Sigmoid colon (tissue), 4 donors: ENCODE measurements around the gene G3BP2.
"Not testable (repeated sequence)": the region's sequence is repeated elsewhere in the genome, so short reads cannot be mapped to it uniquely, and the experiment has no call there.

ENCODE experiments used
- POLR2A ChIP-seq, 2 donors: fragments of 450-650 bp; IDR thresholded peaks; one replicate each; pipeline ENCODE4 v1.6.1; 2016; ENCODE audit warnings: antibody characterized with exemption in 2 of 2, mild to moderate bottlenecking in 2 of 2, moderate library complexity in 2 of 2
- POLR2AphosphoS5 ChIP-seq, 4 donors: sonication (generic); formaldehyde crosslinking; IDR thresholded peaks; one replicate each; pipeline ENCODE4 v1.6.1; 2017; ENCODE audit warnings: antibody characterized with exemption in 4 of 4

DNA sequence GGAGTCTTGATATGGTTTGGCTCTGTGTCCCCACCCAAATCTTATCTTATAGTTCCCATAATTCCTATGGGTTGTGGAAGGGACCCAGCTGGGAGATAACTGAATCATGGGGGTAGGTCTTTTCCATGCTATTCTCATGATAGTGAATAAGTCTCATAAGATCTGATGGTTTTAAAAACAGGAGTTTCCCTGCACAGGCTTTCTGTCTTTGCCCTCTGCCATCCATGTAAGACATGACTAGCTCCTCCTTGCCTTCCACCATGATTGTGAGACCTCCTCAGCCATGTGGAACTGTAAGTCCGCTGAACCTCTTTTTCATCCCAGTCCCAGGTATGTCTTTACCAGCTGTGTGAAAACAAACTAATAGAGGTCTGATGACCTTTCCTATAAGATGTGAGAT lies 13.9 kb upstream of the G3BP2 start:
- not testable (repeated sequence) for TF ChIP-seq POLR2AphosphoS5, POLR2A (IDR thresholded peaks at IDR 0.05)
